Stimulated activated CD8-positive, alpha-beta memory T cell treated with anti-CD3 and anti-CD28 coated beads, Interleukin-15, amount 100 ng/mL, for 24 hours (primary cell): ENCODE data around the gene NANOS2.

Experiments used
- DNase-seq: peaks from one replicate; pipeline ENCODE4 v3.0.0-alpha.2; 2020; ENCODE audit warnings: low read depth

The NANOS2 gene

DNA sequence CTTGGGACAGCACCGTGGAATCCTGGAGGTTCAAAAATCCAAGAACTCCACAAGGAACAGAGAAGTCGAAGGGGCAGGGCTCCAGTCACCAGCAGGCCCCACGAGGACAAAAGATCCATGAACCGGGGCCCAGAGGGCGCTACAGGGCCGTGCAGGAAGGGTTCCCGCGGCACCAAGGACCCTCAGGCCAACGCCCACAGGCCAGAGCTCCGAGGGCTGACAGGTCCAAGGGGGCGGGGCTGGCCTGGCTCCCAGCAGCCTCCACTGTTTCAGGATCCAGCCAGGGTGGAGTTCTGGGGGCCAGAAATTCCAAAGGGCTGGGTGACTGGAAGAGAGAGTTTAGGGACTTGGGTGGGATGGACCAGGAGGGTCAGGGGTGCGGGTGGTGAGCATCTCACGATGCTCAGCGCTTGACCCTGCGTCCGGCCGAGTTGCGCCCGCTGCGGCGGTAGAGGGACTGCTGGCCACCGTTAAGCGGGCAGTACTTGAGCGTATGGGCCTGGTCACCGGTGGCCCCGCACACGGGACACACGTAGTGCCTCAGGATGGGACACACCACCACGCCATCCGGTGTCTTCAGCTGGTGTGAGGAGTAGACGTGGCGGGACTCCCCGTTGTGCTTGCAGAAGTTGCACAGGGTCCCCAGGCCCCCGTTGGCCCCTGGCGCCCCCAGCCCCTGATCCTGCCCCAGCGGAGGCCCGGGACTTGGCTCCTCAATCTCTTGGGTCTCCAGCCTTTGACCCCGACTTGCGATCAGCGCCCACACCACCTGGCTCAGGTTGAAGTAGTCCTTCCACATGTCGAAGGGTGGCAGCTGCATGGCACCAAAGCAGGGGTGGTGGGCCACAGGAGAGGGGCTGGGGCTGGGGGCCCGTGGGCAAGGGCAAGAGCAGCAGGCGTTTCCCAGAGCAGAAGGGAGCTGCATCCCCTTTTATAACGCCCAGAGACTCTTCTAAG lies at the start of gene NANOS2:
TSS of gene NANOS2 (minus strand) at position 905 of the 957 bp plus-strand sequence. CDS start at position 820, 85 bp downstream.
- no peak for DNase-seq

DNA sequence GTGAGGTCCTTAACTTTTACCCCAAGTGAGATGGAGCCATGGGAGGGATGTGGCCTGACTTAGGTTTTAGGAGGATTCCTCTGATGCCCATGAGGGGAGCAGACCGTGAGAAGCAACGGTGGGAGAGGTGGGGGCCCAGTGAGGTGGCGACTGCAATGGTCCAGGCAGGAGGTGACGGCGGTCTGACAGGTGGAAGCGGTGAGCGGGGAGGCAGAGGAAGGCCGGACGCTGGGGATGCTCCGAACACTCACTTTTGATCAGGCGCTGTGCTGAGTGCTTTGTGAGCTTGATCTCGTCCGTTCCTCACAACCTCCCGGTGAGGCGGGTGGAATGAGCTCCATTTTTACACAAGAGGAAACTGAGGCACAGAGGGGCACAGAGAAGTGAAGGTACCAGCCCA lies 47.4 kb upstream of the NANOS2 start:
- DNase-seq = no peak

DNA sequence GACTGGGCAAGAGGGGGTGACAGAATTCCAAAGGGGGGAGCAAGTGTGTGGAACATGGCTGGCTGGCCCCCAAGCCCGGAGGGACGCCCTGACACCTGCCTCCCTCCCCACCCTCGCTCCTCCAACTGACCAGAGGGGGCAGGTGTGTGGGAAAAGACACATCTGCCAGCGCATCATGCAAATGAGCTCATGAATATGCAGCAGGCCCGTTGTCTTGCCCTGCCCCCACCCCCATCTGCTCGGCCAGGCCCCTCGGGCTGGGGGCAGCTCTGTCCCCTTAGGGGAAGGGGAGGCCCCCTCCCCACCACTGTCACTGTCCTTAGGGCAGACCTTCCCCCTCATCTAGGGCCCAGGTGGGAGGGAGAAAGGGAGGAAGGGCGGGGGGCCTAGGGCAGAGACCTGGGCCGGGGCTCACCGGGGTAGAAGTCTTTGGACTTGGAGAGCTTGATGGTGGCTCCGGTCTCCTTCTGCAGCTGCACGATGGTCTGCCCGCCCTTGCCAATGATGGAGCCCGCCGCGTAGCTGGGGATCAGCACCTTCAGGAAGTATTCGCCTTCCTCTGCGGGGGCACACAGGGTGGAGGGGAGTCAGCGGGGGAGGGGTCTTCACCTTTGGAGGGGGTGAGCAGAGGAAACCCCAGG lies 46.1 kb upstream of the NANOS2 start:
- no peak for DNase-seq

DNA sequence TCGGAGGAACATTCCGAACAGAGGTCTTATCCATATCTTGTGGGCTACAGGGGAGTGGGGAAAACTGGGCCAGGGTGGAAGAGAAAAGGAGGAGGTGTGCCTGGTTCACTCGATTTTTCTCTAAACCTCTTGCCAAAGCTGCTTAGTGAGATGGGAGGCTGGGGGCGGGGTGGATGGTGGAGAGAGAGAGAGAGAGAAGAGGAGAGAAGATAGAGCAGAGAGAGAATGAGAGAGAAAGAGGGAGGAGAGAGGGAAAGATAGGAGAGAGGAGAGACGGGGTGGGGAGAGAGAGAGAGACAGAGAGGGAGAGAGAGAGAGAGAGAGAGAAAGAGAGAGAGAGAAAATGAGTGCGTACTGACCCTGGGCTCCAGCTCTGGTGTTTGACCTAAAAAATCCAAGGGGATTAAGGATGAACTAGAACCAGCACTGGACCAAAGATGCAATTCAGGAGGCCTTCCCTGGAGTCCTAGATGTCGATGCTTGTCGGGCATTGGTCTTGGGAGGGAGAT lies 45.0 kb upstream of the NANOS2 start:
- no peak for DNase-seq

DNA sequence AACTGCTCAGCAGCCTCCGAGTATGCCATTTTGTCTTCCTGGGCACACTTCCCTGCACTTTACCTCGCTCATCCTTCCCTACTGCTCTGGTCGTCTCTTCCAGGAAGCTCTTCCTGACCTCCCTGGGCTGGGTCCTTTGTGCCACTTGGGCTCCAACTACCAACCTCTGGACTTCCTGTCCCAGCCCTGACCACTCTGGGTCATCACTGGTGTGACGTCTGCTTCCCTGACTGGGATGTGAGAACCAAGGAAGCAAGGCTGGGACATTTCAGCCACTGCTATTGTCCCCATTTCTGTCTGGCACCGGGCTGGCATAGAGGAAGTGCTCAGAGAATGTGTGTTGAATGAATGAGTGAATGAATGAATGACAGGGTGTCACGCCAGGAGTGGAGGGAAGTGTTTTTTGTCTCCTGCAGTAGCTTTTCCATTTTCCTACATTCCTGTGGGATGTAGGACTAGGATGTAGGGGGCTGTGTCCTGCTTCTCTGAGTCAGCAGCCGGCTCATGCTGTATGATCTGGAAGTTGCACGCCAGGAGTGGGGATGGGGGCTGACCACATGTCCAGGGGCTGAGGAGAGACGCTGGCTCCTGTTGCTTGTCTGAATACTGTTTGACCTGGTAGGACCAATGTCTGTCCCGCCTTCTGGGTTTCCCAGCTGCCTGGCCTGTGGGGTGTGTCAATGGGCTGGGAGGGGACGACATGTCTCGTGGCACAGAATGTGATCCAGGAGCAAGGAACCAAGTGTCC lies 44.4 kb upstream of the NANOS2 start:
- DNase-seq = no peak

DNA sequence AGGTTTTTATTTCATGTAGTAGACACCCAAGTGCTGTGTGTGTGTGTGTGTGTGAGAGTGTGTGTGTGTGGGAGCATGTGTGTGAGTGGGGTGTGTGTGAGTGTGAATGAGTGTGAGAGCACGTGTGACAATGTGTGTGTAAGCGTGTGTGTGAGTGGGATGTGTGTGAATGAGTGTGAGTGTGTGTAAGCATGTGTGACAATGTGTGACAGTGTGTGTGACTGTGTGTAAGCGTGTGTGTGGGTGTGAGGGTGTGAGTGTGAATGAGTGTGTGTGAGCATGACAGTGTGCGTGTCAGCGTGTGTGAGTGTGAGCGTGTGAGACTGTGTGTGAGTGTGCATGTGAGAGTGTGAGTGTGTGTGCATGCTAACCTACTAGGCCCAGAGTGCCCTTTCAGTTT lies 43.7 kb upstream of the NANOS2 start:
- no peak for DNase-seq

DNA sequence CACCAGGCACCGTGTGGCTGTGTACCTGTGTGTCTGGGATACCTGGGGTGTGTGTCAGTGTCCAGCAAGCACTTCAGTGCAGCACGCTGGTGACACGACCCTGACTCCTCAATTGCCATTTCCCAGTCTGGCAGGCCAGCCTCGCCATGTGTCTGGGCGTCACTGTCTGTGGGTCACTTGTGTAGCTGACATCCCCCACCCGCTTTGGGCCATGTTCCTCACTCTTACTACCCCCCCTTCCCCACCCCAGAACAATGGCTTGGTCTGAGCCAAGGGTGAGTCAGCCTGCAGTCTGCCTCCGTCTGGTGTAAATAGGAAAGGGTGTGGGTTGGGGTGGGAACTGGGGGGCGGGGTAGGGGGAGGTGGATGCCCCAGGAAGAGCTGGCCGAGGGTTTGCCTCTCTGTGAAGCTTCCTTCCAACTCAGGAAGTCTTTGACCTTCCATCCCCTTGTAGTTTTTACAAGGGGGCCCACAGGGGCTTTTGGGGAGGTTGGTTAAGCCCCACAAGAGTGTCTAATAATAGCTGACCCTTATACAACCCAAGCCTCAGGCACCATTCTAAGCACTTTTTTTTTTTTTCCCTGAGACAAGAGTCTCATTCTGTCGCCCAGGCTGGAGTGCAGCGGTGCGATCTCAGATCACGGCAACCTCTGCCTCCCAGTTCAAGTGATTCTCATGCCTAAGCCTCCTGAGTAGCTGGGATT lies 41.5 kb upstream of the NANOS2 start:
- no peak for DNase-seq

DNA sequence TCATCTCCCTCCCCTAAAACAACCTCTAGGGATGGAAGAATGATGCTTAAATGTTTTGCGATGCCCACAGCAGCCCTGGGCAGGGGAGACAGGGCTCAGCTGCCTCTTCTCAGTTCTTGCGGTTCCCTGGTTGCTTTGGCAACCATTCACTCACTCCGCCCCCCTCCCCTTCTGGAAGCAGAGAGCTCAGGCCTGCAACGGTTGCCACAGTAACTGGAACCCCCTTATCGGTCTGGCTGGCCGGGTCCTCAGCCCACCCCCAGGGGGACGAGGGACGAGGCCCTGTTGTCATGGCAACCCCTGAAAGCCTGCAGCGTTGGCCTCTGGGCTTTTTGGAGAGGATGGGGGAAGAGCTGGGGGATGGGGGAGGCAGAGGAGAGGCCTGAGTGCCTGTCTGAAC lies 39.6 kb upstream of the NANOS2 start:
- DNase-seq = no peak

DNA sequence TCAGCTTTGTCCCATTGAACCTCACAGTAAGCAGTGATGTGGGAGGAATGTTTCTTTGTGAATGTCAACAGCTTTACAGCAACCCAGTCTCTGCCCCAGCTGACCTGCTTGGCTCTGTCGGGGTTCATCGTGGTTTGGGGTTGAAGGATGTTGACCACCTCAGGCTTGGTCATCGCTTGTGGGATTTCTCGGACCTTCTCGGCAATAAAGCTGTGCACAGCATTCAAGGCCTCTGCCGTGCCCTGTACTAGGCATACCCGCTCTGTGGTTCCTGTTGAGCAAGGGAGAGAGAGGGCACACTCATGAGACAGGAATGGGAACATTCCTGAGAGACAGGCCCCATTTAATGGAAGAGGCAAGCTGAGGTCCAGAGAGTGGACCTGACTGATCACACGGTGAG lies 39.1 kb upstream of the NANOS2 start:
- DNase-seq = no peak

DNA sequence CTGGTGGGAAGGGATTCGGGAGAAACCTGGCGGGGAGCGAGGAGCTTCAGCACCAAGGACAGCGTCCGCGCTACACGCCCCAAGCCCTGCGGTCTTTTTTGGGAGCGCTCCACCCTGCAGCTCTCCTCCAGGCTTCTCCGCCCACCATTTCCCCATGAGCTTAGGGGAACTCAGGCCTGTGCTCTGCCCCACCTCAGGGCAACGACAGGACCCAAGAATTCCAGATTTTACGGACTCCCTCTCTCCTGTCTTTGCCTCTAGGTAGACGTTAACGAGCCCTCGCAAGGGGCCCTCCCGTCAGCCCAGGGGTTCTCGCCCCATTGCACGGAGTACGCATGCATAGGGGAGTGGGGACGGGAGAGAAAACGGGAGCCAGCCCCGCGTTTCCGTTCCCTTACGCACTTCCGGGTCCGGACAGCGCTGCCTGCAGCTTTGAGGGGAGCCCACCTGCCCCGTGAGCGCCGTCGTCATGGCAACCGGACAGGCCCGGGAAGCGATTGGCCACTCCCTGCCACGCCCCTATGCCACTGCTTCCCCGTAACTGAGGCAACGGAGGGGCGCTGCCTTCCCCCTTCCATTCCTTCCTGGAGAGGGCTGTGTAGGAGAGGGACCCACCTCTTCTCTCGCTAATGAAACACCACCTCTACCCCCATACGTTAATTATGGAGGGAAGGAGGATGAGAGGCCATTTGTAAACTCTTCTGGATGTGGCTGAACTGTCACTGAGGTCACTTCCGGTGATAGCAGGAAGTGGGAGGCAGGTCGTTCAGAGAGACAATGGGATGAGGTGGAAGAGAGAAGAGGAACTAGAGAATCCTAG lies 38.3 kb upstream of the NANOS2 start:
- DNase-seq = peak; percentile 22

DNA sequence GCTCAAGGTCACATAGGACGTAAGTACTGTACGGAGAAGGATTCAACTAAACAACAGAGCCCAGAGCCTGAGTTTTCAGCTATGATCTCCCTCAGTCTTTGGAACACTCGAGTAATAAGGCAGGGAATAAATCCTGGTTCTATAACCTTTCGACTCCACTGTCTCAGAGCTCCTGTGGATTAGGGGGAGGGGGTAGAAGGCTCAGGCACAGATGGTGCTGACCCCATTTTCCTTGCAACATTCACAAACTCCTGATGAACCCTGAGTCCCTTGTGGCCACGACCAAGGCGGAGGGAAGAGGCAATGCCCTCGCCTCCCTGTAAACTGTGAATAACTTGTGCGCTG lies 37.7 kb upstream of the NANOS2 start:
- no peak for DNase-seq

DNA sequence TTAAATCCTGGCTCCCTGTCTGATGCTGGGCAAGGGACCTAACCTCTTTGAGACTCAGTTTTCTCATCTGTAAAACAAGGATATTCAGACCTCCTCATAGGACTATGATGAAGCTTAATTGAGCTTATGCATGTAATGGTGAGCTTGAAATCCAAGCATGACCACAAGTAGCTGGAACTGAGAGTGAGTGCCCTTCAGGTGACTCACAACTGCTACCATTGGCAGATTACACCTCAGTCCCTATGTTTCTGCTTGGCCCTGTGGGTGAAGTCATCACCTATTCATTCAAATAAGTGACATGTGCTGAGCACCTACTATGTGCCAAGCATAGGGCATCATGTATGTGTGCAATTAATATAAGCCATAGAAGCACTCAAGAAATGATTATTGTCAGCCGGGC lies 33.3 kb upstream of the NANOS2 start:
- DNase-seq = no peak

DNA sequence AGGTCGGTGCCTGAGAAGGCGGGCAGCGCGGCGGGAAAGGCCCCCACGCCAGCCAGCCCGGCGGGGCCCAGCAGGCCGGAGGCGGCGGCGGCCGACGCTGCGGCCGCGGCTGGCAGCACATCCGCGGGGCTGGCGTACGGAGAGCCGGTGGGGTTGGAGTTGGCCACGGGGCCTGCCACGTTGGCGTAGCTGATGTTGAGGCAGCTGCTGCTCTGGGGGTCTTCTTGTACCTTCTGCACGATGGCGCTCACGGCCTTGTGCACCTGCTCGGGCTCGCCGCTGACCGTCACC lies 25.9 kb upstream of the NANOS2 start:
- DNase-seq = no peak

DNA sequence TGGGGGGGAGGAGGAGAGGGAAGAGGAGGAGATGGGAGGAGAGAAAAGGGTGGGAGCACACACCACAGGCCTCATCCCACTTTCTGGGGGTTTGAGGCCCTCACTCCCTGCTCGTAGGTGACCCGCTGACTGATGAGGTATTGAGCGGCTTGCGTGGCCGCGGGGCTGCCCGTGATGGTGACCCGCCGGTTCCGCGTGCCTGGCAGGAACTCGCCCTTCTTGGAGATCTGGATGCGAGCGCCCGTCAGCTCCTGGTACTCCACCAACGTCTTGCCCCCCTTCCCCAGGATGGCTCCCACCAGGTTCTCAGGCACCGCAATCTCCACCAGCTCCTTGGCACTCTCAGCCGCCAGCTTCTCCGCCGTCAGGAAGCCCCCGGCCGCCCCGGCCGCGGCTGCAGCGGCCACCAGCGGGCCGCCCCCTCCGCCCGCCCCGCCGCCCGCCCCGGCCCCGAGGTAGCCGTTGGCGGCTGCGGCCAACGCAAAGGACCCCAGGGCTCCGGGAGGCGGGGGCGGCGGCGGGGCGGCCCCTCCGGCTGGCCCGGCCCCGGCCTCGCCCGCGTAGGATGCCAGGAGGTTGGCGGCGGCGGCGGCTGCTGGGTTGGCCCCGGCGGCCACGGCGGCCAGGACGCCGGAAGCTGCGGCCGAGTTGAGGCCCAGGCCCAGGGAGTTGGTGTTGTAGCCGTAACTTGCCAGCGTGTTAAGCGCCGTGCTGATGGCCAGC lies 25.4 kb upstream of the NANOS2 start:
- DNase-seq = no peak

DNA sequence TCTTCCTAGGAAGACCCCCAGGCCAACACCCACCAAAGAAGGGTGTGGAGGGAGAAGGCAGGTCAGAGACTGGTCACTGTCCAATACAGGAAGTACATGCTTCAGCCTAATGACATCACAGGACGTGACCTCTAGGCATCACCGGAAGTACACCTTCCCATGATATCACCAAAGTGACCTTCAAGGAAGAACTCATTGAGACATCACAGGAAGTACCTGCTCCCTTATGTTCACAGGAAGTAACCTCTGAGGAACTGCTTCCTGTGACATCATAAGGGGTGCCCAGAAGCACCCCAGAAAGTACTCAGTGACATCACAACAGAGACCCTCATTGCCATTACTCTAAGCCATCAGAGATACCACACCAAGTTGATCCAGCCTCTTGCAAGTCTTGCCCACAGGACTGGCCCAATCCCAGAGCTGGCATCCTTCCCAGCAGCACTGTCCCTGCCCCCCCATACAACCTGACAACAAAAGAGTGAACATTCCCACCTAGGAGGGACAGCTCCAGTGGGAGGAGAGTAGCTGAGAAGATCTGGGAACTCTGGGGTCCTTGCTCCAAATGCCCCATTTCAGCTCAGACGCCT lies 24.2 kb upstream of the NANOS2 start:
- no peak for DNase-seq

DNA sequence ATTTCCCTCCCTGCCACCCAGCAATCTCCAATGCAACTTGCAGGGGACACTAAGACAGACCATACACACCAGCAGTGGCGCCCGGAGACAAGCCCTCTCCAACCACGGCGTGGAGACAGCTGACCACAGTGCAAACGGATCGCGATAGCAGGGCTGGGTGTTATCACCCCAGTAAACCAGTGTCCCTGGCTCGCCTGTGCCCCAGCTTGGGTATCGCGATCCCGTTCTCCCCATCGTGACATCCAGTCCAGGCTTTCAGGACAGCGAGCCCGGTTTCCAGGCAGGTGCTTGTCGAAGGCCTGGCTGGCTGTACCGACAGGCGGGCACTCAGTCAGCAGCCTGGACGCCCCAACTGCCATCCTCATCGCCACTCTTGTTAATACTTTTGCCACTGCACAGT lies 20.7 kb upstream of the NANOS2 start:
- no peak for DNase-seq

DNA sequence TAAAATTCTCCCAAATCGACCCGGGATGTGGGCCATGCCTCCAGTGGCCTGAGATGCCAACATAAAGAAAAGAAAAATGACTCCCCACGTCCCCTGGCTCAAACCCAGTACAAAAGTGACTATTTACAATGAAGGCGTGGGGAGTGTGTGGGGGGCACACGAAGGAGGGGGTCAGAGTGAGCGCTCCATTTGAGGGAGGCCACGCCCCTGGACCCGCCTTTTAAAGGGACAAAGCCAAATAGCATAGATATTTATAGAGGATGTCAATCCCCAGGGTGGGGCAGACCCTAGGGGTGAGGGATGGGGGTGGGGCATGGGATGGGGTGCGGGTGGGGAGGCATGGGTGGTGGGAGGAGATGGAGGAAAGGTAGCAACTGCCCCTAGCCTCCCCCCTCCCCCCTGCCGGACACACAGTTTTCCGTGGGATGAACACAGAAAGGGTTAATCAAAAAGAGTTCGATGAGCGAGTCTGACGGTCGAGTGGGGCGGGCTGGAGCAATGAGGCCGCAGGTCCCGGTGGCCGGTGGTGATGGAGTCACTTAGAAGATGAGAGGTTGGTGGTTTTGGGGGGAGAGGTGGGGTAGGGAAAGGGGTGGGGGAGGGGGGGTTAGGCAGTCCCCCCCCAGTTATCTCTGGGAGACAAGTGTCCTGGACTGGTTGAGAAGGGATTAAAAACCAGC lies 20.1 kb upstream of the NANOS2 start:
- DNase-seq = no peak

DNA sequence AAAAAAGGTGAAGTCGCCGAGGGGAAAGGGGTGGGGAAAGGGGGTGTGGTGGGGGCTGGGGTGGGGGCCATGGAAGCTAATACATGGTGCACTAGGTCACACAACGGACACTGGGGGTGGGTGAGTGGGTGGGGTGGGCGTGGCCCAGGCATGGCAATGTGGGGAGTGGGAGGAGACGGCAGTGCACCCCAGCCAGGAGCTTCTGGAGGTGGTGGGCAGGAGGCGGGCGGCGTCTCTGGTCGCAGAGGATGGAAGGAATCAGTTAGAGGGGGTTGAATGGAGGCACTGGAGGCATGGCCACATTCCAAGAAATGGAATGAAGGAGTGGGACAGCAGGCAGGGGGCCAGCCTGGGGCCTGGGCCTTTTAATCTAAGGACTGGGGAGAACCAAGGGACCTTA lies 19.2 kb upstream of the NANOS2 start:
- DNase-seq = no peak

DNA sequence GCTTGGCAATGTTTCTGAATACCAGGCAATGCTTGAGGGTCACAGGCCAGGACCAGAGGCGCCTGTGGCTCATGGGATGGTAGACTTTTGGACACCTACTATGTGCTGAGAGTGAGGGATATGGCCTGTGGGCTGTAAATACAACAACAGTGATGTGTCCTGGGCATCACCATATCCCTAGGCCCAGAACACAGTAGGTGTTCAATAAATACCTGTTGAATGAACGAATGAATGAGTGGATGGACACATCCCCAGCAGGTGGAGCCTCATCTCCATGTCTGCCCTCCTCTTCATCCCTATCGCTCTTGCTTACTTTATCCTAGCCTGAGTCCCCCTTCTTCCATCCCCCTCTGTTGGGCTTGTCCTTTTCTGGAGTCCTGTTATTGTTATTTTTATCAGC lies 16.5 kb upstream of the NANOS2 start:
- no peak for DNase-seq

DNA sequence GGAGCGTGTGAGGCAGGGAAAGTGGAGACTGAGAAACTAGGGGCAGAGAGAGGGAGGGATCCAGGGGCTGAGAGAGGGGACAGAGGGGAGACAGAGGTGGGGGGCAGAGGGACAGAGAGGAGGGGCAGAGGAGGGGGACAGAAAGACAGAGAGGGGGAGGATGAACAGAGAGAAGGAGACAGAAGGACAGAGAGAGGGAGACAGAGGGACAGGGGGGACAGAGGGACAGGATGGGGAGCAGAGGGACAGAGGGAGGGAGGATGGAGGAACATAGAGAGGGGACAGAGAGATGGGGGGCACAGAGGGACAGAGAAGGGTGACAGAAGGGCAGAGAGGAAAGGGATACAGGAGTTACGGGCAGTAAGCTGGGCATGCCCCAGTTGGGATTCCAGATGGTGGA lies 14.7 kb upstream of the NANOS2 start:
- no peak for DNase-seq
